Esophagus (tissue), 2 donors: ENCODE measurements around the gene FBXW7. TPM values are rescaled to one million over a fixed set of nuclear protein-coding genes. Genes with fewer than 3 reads are reported as not detected.

Source experiments
- polyA plus RNA-seq, 2 donors: library from polyadenylated mRNA; stranded (reverse); fragments of 200-250 nt; gene quantifications; one replicate each; pipeline ENCODE4 v1.2.3, GENCODE V29; 2013
- donor health status: healthy with polysubstance abuse.
- donor health status: Bipolar disorder and iron deficiency.

Gene FBXW7
- polyA plus RNA-seq, 2 donors: 9.8 to 17.0 TPM

Other genes starting within 250 kb of the FBXW7 start
- 10 to 100 TPM; 17.7 to 24.2 TPM for gene TMEM154, start 143.9 kb upstream of the FBXW7 start, polyA plus RNA-seq
- gene TIGD4, start 243.6 kb upstream of the FBXW7 start, polyA plus RNA-seq: under 1 TPM; 0.04 to 0.05 TPM
- gene ARFIP1, start 243.9 kb upstream of the FBXW7 start, polyA plus RNA-seq: 10 to 100 TPM; 13.7 to 14.3 TPM